Left renal cortex interstitium (tissue), 4 donors: Measurements from ENCODE around the gene KCNH8. TPM values are rescaled to one million over a fixed set of nuclear protein-coding genes. Genes with fewer than 3 reads are reported as not detected.

Experiments
- DNase-seq, 4 donors: peaks; one replicate each; pipeline ENCODE4 v3.0.0-alpha.2; 2013; ENCODE audit warnings: low read depth in 4 of 4, low spot score in 2 of 4, missing footprints in 1 of 4
- polyA plus RNA-seq, 4 donors: library from polyadenylated mRNA; unstranded; fragments of 120-200 nt; gene quantifications; one replicate each; pipeline ENCODE4 v1.2.1, GENCODE V29; 2013; ENCODE audit not compliant: insufficient read length in 4 of 4

The KCNH8 gene
- polyA plus RNA-seq, 4 donors: 0.89 to 1.7 (median 1.1) TPM

- DNase-seq: no peak
Observed at GRCh38 chr3:19248143-19248542, 99.8 kb downstream of the KCNH8 start.

- DNase-seq: no peak
Observed at GRCh38 chr3:19248767-19249166, 100.5 kb downstream of the KCNH8 start.

GRCh38 chr3:19250959-19251610, 102.8 kb downstream of the KCNH8 start:
- no peak for DNase-seq

- DNase-seq: no peak
Observed at GRCh38 chr3:19254189-19254588, 105.9 kb downstream of the KCNH8 start.

- no peak for DNase-seq
Observed at GRCh38 chr3:19254784-19255338, 106.6 kb downstream of the KCNH8 start.

- no peak for DNase-seq
Observed at GRCh38 chr3:19256313-19256712, 108.0 kb downstream of the KCNH8 start.

GRCh38 chr3:19263606-19264005, 115.3 kb downstream of the KCNH8 start:
- DNase-seq: no peak

- no peak for DNase-seq
Observed at GRCh38 chr3:19264424-19264823, 116.1 kb downstream of the KCNH8 start.

GRCh38 chr3:19267040-19267439, 118.7 kb downstream of the KCNH8 start:
- DNase-seq: no peak

- no peak for DNase-seq
Observed at GRCh38 chr3:19270481-19270880, 122.2 kb downstream of the KCNH8 start.

GRCh38 chr3:19272296-19272695, 124.0 kb downstream of the KCNH8 start:
- no peak for DNase-seq

GRCh38 chr3:19273091-19273490, 124.8 kb downstream of the KCNH8 start:
- no peak for DNase-seq

GRCh38 chr3:19274576-19274975, 126.3 kb downstream of the KCNH8 start:
- DNase-seq: no peak

- DNase-seq: no peak
Observed at GRCh38 chr3:19284974-19285373, 136.7 kb downstream of the KCNH8 start.

GRCh38 chr3:19293295-19293694, 145.0 kb downstream of the KCNH8 start:
- DNase-seq: no peak

GRCh38 chr3:19295208-19295607, 146.9 kb downstream of the KCNH8 start:
- DNase-seq: no peak

GRCh38 chr3:19331931-19332330, 183.6 kb downstream of the KCNH8 start:
- DNase-seq: no peak

GRCh38 chr3:19334120-19334519, 185.8 kb downstream of the KCNH8 start:
- DNase-seq: no peak

GRCh38 chr3:19338769-19339168, 190.5 kb downstream of the KCNH8 start:
- no peak for DNase-seq

GRCh38 chr3:19342389-19342788, 194.1 kb downstream of the KCNH8 start:
- DNase-seq: no peak

GRCh38 chr3:19346759-19347158, 198.4 kb downstream of the KCNH8 start:
- DNase-seq: no peak

- no peak for DNase-seq
Observed at GRCh38 chr3:19347671-19348070, 199.4 kb downstream of the KCNH8 start.

- no peak for DNase-seq
Observed at GRCh38 chr3:19348500-19348899, 200.2 kb downstream of the KCNH8 start.
